Activated CD4-positive, alpha-beta memory T cell treated with anti-CD3 and anti-CD28 coated beads, Interleukin-2, amount 10 ng/mL, durations not matched to agents 7 days and 5 days (primary cell): ENCODE results near the gene NTF4. TPM values are rescaled to one million over a fixed set of nuclear protein-coding genes. Genes with fewer than 3 reads are reported as not detected.

Experiments
- CTCF ChIA-PET: fragments of 350-600 bp; sonication (Branson Sonifier 250); formaldehyde crosslinking; loops from one replicate; lab custom pipeline; 2021; ENCODE audit warnings: antibody characterized with exemption, inconsistent platforms; lab: Charles Lee
- POLR2A ChIA-PET: fragments of 350-600 bp; sonication (Branson Sonifier 250); formaldehyde crosslinking; loops from one replicate; lab custom pipeline; 2021; ENCODE audit warnings: antibody characterized with exemption; lab: Charles Lee
- DNase-seq: peaks from one replicate; pipeline ENCODE4 v3.0.0-alpha.2; 2020
- H3K27ac Mint-ChIP-seq: one replicate; pipeline ENCODE4 v1.8.0; 2021; ENCODE audit warnings: mild to moderate bottlenecking, mixed read lengths
- H3K27me3 Mint-ChIP-seq: one replicate; pipeline ENCODE4 v1.8.0; 2021; ENCODE audit warnings: mixed read lengths
- H3K36me3 Mint-ChIP-seq: one replicate; pipeline ENCODE4 v1.8.0; 2021; ENCODE audit warnings: low read depth, mixed read lengths
- H3K4me1 Mint-ChIP-seq: one replicate; pipeline ENCODE4 v1.8.0; 2021; ENCODE audit warnings: mixed read lengths
- H3K4me3 Mint-ChIP-seq: one replicate; pipeline ENCODE4 v1.8.0; 2021; ENCODE audit warnings: mild to moderate bottlenecking, mixed read lengths
- H3K9me3 Mint-ChIP-seq: one replicate; pipeline ENCODE4 v1.8.0; 2021; ENCODE audit warnings: mixed read lengths
- total RNA-seq, 2 experiments: library from RNA; stranded (reverse); gene quantifications; one replicate each; pipeline ENCODE4 v1.2.3, GENCODE V29; 2021

NTF4 gene
- total RNA-seq = not detected

DNA sequence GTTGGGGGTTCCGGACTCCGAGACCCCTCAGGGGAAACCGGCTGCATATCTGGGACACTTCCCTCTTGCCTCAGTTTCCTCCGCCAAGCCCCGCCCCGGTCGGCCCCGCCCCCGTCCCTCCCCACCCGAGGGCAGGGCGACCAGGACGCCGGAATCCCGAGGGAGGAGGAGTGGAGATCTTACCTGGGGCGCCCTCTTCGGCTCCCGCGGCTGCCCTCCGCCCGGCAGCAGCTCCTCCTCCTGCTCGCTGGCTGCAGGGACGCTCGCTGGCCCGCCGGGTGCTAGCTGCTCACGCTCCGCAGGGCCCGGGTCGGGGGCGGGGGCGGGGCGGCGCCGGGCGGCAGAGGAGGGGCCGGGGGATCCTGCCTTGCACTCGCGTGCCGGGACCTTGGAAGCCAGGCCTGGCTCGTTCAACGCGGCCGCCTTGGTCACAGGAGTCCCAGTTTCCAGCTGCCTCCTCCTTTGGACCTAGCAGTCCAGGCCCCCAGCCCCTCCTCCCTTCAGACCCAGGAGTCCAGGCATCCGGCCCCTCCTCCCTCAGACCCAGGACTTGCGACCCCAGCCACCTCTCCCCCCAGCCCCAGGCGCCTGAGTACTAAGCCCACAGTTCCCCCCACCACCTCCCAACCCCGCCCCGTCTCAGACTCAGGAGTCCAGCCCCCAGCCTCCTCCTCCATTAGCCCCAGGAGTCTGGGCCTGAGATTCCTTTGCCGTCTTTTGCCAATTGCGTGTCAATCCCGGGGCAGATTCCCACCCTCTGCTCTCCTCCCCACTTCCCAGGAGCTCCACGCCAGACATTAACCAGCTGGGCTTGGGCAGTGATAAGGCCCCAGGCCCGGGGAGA lies at the start of gene NTF4:
TSS of gene NTF4 (minus strand) at position 51 of the 844 bp plus-strand sequence. CDS start 2,821 bp downstream, outside the sequence.
- no peaks in the 10 kb centered on the region for H3K4me1 Mint-ChIP-seq
- H3K27me3 Mint-ChIP-seq = peaks cover 57% of the 10 kb centered on the region

DNA sequence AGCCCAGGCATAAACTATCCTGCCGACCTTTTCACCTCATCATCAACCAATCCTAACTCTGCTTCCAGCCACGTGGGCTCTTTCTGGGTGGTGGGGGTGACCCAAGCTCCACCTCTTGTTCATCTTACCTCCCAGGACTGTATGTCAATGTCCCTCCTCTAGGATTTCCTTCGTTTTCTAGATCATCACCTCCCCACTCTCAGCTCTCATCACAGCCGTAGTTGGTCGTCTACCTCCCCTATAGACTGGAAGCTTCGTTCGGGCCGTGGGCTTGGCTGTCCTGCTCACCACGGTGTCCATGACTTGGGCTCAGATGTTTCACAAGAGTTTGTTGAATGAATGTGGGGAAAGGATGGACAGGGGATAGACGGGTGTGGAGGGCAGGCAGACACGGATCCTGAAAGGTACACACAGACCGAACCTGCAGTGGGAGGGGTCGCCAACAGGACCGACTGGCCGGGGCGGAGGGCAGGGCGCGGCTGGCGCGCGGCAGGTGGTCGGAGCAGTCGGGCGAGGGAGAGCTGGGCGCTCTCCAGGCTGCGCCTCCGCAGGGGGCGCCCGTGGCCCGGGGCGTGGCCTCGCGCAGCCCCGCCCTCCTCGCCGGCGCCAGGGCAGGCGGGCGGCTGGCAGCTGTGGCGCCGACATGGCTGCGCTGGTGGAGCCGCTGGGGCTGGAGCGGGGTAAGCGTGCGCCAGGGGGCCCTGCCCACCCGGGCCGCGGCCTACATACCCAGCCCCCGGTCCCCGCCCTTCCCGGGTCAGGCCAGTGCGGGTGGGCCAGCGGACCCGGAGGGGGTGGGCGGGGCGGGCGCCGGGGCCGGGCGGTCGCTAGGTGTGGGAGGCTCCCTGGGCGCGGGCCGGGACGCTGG lies 49.4 kb upstream of the NTF4 start, which contains the start of gene LIN7B:
TSS of gene LIN7B (plus strand) at position 609 of the 868 bp plus-strand sequence. CDS start at position 644, 35 bp downstream.
- peak within 1 kb of the TSS; percentile 85 for H3K4me3 Mint-ChIP-seq
- no peak within 1 kb of the TSS for H3K27ac Mint-ChIP-seq
- peaks cover 36% of the 10 kb centered on the region for H3K4me1 Mint-ChIP-seq
- peak; percentile 79 for DNase-seq
- H3K9me3 Mint-ChIP-seq = no peaks in the 10 kb centered on the region
- H3K36me3 Mint-ChIP-seq = peaks cover 6% of the 10 kb centered on the region
- POLR2A ChIA-PET = interaction anchor here (0.9 to 1.9 kb wide), 10 partner anchors 8 to 36 kb away, joined by 3 to 8 read pairs (median 4); no protein-coding TSS in a partner anchor
- CTCF ChIA-PET = interaction anchor here (0.6 to 2.4 kb wide), 17 partner anchors 8 to 562 kb away, joined by 3 to 30 read pairs (median 5); partner anchors contain the start of genes GYS1, RRAS and RUVBL2
- H3K27me3 Mint-ChIP-seq = no peaks in the 10 kb centered on the region

More for the DNA sequence above, at the start of gene NTF4:
- CTCF ChIA-PET = interaction anchor here (0.6 kb wide), 1 partner anchor 249 kb away, joined by 4 read pairs; no protein-coding TSS in a partner anchor
- no peak within 1 kb of the TSS for H3K27ac Mint-ChIP-seq
- no peak for DNase-seq
- no peaks in the 10 kb centered on the region for H3K36me3 Mint-ChIP-seq
- H3K9me3 Mint-ChIP-seq = no peaks in the 10 kb centered on the region
- POLR2A ChIA-PET = no interaction called here
- no peak within 1 kb of the TSS for H3K4me3 Mint-ChIP-seq

DNA sequence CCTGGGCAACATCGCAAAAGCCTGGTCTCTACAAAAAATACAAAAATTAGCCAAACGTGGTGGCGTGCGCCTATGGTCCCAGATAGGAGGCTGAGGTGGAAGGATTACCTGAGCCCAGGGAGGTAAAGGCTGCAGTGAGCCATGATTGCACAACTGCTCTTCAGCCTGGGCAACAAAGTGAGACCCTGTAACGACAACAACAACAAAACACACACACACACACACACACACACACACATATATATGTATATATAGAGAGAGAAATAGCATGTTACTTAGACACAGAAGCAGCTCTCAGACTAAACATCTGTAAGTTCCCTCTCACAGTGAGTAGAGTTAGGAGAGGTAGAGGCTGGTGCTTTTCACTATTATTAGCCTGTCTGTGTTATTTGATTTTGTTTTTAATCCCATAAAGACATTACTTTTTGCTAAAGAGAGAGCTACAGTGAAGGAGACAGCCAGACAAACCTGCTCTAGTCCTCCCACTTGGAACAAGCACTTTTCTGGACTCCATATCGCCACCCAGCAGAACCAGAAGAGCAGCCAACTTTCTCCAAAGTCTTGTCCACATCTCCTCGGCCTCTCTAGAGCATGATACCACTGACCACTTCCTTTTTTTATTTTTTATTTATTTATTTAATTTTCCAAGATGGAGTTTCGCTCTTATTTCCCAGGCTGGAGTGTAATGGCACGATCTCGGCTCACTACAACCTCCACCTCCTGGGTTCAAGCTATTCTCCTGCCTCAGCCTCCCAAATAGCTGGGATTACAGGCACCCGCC lies 46.8 kb upstream of the NTF4 start:
- CTCF ChIA-PET = interaction anchor here (1.0 to 2.3 kb wide), 2 partner anchors 14 to 23 kb away, joined by 3 to 11 read pairs; no protein-coding TSS in a partner anchor
- peaks cover 21% of the 10 kb centered on the region for H3K4me1 Mint-ChIP-seq
- POLR2A ChIA-PET = interaction anchor here (0.6 kb wide), 2 partner anchors 8 to 191 kb away, joined by 3 read pairs; partner anchors contain the start of gene PPFIA3
- peaks cover 28% of the 10 kb centered on the region for H3K36me3 Mint-ChIP-seq
- no peak overlapping the region for H3K4me3 Mint-ChIP-seq
- no peaks in the 10 kb centered on the region for H3K27me3 Mint-ChIP-seq
- no peak for DNase-seq
- H3K9me3 Mint-ChIP-seq = no peaks in the 10 kb centered on the region
- H3K27ac Mint-ChIP-seq = no peak overlapping the region

DNA sequence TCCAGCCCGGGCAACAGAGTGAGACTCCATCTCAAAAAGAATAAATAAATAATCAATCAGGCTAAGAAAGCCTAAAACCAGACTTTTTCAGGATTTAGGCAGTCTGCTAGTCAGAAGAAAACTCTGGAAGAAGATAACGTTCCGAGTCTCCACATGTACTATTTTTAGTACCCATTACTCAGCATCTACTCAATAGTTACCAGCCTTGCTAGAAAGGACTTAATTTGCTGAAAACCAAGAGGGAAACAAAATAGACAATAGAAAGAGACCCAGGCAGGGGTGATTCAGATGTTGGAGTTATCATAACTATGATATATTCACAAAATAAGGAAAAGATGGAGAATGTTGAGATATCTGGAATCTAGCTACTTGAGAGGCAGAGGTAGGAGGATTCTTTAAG lies 45.9 kb upstream of the NTF4 start:
- Mint-ChIP-seq H3K9me3 (no peaks in the 10 kb centered on the region), H3K36me3 (peaks cover 36% of the 10 kb centered on the region), H3K27me3 (no peaks in the 10 kb centered on the region), H3K4me3 (no peak overlapping the region), H3K4me1 (peaks cover 19% of the 10 kb centered on the region), H3K27ac (no peak overlapping the region)
- ChIA-PET POLR2A (no interaction called here), CTCF (interaction anchor here (2.3 kb wide), 1 partner anchor 13 kb away, joined by 11 read pairs; no protein-coding TSS in a partner anchor)
- no peak for DNase-seq

DNA sequence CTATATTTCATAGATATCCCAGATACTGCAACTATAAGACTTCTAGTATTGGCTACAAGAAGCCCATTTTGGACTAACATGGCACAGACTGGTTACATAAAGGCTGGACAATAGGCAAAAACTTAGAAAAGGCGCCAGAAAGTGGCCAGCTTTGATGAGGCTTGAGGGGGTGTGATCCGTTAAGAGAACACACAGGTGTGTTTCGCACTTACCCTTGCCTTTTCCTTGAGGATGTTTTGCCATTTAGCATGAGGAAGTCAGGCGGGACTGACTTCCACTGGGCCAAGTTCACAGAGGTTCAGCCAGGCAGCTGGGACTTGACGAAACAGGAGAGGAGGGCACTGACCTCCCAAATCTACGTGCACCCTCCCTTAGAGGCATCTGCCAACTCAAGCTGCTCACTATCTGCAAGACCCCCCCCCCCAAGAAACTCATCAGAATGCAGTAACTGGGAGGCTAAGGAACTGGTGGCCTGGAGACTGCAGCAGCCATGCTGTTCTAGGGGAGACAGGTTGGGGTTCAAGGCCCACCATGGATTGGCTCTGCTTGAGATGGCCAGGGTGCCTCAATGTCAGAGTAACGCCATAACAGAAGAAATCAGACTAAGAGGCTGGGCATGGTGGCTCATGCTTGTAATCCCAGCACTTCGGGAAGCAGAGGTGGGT lies 45.1 kb upstream of the NTF4 start:
- ChIA-PET CTCF (interaction anchor here (1.1 to 2.3 kb wide), 3 partner anchors 9 to 12 kb away, joined by 4 to 11 read pairs (median 7); no protein-coding TSS in a partner anchor), POLR2A (no interaction called here)
- no peak overlapping the region for H3K4me3 Mint-ChIP-seq
- DNase-seq = no peak
- peaks cover 43% of the 10 kb centered on the region for H3K36me3 Mint-ChIP-seq
- no peaks in the 10 kb centered on the region for H3K27me3 Mint-ChIP-seq
- peaks cover 14% of the 10 kb centered on the region for H3K4me1 Mint-ChIP-seq
- no peak overlapping the region for H3K27ac Mint-ChIP-seq
- H3K9me3 Mint-ChIP-seq = no peaks in the 10 kb centered on the region

DNA sequence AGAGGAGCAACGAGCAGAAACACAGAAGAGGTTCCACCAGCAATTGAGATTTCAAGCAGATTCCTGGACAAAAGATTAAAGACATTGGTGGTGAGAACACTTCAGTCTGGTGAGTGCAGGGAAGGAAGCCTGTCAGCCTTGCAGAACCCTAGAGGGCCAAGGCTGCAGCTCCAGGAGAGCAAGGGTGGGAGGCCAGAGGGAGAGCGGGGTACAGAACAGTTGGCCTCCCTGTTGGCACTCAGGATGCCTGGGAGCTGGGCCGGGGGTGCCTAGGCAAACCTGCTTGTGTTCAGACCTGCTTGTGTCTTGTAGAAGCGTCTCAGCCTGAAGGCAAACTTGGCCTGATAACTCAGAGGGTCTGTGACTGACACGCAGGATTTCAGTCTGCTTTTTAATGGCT lies 44.4 kb upstream of the NTF4 start:
- no peaks in the 10 kb centered on the region for H3K9me3 Mint-ChIP-seq
- DNase-seq = no peak
- ChIA-PET POLR2A (no interaction called here), CTCF (interaction anchor here (1.1 to 1.6 kb wide), 2 partner anchors 9 to 11 kb away, joined by 4 to 7 read pairs; no protein-coding TSS in a partner anchor)
- no peak overlapping the region for H3K4me3 Mint-ChIP-seq
- H3K27ac Mint-ChIP-seq = no peak overlapping the region
- no peaks in the 10 kb centered on the region for H3K27me3 Mint-ChIP-seq
- H3K4me1 Mint-ChIP-seq = peaks cover 14% of the 10 kb centered on the region
- H3K36me3 Mint-ChIP-seq = peaks cover 48% of the 10 kb centered on the region

GRCh38 chr19:49107625-49108459 lies 43.2 kb upstream of the NTF4 start:
- H3K4me3 Mint-ChIP-seq = no peak overlapping the region
- ChIA-PET POLR2A (no interaction called here), CTCF (interaction anchor here (1.6 kb wide), 1 partner anchor 10 kb away, joined by 7 read pairs; no protein-coding TSS in a partner anchor)
- peaks cover 5% of the 10 kb centered on the region for H3K4me1 Mint-ChIP-seq
- no peak overlapping the region for H3K27ac Mint-ChIP-seq
- H3K27me3 Mint-ChIP-seq = no peaks in the 10 kb centered on the region
- no peaks in the 10 kb centered on the region for H3K9me3 Mint-ChIP-seq
- peaks cover 52% of the 10 kb centered on the region for H3K36me3 Mint-ChIP-seq
- no peak for DNase-seq

GRCh38 chr19:49106648-49107135 lies 42.1 kb upstream of the NTF4 start:
- ChIA-PET POLR2A (interaction anchor here (1.2 kb wide), 2 partner anchors 27 to 29 kb away, joined by 3 to 4 read pairs; no protein-coding TSS in a partner anchor), CTCF (interaction anchor here (1.0 to 2.9 kb wide), 11 partner anchors 8 to 318 kb away, joined by 3 to 18 read pairs (median 4); partner anchors contain the start of genes GYS1, LIN7B and RUVBL2)
- Mint-ChIP-seq H3K27me3 (no peaks in the 10 kb centered on the region), H3K4me1 (peaks cover 5% of the 10 kb centered on the region), H3K27ac (peak overlapping the region; percentile 37), H3K4me3 (no peak overlapping the region), H3K36me3 (peaks cover 57% of the 10 kb centered on the region), H3K9me3 (no peaks in the 10 kb centered on the region)
- peak; percentile 69 for DNase-seq

DNA sequence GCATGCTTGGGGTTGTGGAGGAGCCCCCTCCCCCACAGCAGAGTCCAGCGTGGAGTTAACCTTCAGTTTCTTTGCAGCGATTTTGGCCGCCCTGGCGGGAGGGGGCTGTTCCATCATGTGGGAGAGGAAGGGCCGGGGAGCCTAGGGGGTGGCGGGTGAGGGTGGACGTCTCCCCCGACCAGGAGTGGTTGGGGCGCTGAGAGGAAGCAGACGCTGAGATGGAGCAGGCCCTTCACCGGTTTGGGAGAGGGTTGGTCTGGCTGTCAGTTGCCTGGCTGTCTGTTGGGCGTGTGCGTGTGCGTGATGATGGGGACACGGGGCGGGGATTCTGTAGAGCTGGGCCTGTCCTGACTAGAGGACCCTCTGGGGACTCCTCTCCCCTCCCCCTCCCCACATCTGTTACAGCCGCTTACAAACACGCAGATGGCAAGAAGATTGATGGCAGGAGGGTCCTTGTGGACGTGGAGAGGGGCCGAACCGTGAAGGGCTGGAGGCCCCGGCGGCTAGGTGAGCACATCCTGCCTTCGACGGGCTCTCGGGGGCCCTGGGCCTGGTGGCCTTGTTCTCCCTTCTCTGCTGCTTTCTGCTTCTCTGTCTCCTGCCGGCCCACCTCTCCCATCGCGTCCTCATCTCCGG lies 39.7 kb upstream of the NTF4 start:
- Mint-ChIP-seq H3K36me3 (peaks cover 68% of the 10 kb centered on the region), H3K4me3 (no peak overlapping the region), H3K27me3 (no peaks in the 10 kb centered on the region), H3K27ac (no peak overlapping the region), H3K9me3 (no peaks in the 10 kb centered on the region), H3K4me1 (peaks cover 5% of the 10 kb centered on the region)
- no peak for DNase-seq
- POLR2A ChIA-PET = no interaction called here
- CTCF ChIA-PET = interaction anchor here (0.6 to 2.9 kb wide), 2 partner anchors 10 to 160 kb away, joined by 3 to 18 read pairs; partner anchors contain the start of gene LIN7B

- Mint-ChIP-seq H3K27me3 (no peaks in the 10 kb centered on the region), H3K9me3 (no peaks in the 10 kb centered on the region), H3K4me1 (peaks cover 7% of the 10 kb centered on the region), H3K4me3 (no peak overlapping the region), H3K36me3 (peaks cover 68% of the 10 kb centered on the region), H3K27ac (no peak overlapping the region)
- CTCF ChIA-PET = interaction anchor here (0.6 kb wide), 1 partner anchor 161 kb away, joined by 3 read pairs; no protein-coding TSS in a partner anchor
- no peak for DNase-seq
- POLR2A ChIA-PET = no interaction called here
Observed at GRCh38 chr19:49103331-49104085, 38.9 kb upstream of the NTF4 start.
